GM21737 (cell line): Measurements from ENCODE around the gene CCBE1.
"Not testable (repeated sequence)": the region's sequence is repeated elsewhere in the genome, so short reads cannot be mapped to it uniquely, and the experiment has no call there.

Experiments
- ATAC-seq: cut with Tn5 transposase; IDR thresholded peaks from one replicate; pipeline ENCODE4 v1.9.1; 2021; ENCODE audit warnings: mild to moderate bottlenecking, moderate library complexity; ENCODE audit not compliant: unreplicated experiment

Gene CCBE1

DNA sequence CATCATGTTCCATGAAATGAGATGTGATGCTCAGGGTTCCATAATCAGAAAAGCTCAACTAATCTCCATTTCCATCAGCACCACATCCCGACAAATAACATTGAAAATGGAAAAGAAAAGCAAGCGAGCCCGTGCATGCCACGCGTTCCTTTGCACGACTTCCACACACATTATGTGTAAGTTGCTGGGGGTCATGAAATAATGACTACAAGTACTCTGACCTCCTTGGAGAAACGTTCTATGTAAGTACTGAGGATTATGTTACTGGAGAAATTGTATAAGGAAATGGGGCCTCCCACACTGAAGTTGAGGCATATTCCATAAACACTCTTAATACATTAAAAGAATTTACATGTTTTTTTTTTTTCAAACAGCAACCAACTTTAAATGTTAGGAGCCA lies 38.3 kb downstream of the CCBE1 start:
- no peak for ATAC-seq

GRCh38 chr18:59657012-59657411 lies 40.2 kb downstream of the CCBE1 start:
- ATAC-seq: no peak

DNA sequence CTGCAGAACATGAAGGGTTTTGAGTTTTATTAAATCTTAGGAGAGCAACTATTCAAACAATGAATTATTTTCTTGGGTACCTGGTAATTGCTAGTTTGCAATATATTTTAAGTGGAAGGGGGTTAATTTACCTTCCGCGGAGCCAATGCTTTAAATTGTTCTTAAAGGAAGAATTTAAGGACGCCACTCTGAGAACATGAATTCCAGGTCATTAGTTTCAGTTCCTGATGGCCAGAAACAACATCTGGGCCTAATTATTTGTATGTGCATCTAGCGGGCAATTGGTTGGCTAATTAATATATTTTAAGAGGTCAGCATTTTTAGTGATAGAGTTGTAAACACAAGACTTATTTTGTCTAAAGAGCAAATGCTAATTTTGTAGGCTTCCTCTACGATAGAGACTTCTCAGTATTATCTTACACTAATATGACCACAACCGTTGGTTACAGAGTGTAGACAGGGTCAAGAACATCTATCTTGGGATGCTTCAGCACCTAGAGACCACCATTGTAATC lies 40.8 kb downstream of the CCBE1 start:
- no peak for ATAC-seq

DNA sequence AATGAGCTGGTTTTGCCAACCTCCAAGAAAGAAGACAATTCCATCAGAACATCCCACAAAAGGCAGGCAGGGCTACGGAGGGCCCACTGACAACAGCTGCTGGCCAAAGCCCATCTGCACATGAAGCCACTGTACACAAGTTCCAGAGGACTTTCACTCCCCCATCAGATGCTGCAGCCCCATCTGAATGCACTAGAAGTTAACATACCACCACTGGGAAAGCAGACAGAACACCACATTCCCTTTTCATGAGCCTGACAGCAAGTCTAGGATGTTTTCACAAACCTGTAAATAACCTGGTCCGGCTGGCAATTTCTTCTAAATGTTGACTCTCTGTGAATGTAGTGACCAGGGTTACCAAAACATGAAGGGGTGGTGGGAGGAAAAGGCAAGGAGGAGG lies 41.5 kb downstream of the CCBE1 start:
- no peak for ATAC-seq

GRCh38 chr18:59651071-59651470 lies 46.2 kb downstream of the CCBE1 start:
- no peak for ATAC-seq

GRCh38 chr18:59650266-59650820 lies 46.9 kb downstream of the CCBE1 start:
- ATAC-seq: no peak

DNA sequence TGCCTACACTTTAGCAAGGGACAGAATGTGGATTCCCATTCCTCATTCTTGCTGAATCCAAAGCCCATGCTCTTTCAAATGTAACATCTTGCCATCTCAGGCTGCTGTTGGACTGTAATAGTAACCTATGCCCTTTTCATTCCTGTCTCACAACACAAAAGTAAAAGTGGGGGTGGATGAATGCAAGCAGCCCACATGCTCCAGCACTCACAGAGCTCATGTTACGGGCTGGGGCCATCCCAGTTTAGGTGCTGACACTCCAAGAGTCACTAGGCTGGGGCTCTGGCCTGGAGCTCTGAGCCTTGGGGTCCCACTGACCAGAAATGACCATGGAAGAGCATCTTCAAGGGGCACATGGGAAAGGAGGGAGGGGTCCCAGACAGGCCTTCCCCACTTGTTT lies 47.6 kb downstream of the CCBE1 start:
- no peak for ATAC-seq

- ATAC-seq: not testable (repeated sequence)
These were observed 48.8 kb downstream of the CCBE1 start for GRCh38 chr18:59648469-59648868.

- ATAC-seq: no peak
These were observed 50.3 kb downstream of the CCBE1 start for GRCh38 chr18:59646963-59647307.

DNA sequence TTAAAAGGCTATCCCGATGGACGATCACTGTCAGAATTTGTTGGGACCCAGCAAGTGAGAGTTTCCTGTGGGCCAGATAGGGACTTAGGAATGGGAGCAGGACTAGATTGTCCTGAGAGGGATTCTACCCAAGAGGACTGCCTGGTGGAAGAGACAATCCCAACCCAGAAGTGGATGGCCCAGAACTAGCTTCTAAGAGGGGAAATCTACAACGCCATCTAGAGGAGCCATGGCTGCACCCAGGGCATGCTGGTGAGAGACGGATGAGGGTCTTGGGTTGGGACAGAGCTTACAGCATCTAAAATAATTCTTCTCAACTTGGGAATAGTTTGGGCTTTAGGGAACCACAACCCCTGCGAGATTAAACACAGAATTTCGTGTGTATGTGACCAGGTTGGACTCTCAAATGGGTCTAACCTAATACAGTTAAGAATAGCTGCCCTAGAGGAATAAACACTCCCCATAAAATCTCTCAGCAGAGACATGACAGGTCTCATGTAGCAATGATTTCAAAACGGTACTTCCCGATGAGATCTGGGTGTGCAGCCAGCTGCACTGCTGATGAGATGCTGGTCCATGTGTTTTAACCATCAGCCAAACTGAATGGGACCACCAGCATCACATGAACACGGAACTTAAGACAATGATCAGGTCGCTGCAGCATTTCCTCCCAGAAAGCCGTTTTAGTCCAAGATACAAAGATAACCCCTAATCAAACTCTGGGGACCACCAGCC lies 50.8 kb downstream of the CCBE1 start:
- no peak for ATAC-seq

DNA sequence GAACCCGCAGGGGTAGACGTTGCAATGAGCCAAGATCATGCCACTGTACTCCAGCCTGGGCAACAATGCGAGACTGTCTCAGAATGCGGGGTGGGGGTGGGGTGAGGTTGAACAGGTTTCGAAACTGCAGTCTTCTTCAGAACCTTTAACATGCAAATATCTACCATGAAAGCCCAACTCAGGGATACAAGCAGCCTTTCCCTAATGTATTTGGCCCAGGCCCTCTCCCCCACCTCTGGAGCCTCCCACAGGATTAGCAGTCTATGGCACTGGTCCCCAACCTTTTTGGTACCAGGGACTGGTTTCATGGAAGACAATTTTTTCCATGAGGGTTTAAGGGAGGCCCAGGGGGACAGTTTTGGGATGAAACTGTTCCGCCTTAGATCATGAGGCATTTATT lies 53.5 kb downstream of the CCBE1 start:
- ATAC-seq: no peak

- no peak for ATAC-seq
These were observed 56.5 kb downstream of the CCBE1 start for GRCh38 chr18:59640721-59641120.

DNA sequence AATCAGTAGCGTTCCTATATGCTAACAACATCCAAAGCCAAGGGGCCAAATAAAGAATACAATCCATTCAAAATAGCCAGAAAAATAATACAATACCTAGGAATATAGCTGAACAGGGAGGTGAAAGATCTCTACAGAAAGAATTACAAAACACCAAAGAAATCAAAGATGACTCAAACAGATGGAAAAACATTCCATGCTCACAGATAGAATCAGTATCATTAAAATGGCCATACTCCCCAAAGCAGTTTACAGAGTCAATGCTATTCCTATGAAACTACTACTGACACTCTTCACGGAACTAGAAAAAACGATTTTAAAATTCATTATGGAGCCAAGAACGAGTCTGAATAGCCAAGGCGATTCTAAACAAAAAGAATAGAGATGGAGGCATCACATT lies 57.4 kb downstream of the CCBE1 start:
- ATAC-seq: no peak

GRCh38 chr18:59639136-59639535 lies 58.1 kb downstream of the CCBE1 start:
- ATAC-seq: no peak

- ATAC-seq: no peak
These were observed 63.2 kb downstream of the CCBE1 start for GRCh38 chr18:59633961-59634485.

DNA sequence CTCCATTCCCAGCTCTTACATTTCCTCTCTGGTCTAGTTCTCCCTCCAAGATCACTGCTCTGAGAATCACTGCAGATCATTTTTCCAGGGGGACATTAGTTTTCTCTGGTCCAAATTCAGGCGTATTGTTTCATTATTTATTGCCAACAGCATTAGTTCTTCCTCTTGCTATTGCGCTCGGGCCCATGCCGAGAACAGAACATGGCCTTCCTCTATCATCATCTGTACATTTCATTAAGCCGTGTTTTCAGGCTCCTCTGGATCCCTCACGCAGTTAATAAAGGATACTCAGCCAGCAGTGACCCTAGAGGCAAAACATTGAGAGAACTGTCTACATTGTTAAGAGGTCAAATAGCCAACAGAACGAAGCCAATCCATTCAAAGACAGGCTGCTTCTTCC lies 63.9 kb downstream of the CCBE1 start:
- no peak for ATAC-seq

- ATAC-seq: no peak
These were observed 65.5 kb downstream of the CCBE1 start for GRCh38 chr18:59631583-59632181.

DNA sequence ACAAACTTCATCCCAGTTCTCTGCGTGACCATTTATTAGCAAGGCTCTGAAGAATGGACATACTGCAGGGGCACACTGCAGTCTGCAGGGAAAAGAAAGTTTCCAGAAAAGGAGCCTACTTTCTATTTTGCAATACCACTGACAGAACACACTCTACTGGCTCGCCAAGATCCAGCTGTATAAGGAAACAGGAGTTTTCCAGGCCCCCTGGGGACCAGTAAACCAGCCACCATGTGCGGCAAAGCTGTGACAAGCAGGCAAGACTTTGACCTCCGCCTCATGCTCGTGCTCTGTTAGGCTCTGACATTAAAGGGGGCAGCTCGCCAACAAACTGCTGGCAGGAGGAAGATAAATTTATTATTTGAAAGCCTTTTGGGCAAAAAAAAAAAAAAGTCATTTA lies 67.3 kb downstream of the CCBE1 start:
- no peak for ATAC-seq

GRCh38 chr18:59628995-59629394 lies 68.2 kb downstream of the CCBE1 start:
- no peak for ATAC-seq

DNA sequence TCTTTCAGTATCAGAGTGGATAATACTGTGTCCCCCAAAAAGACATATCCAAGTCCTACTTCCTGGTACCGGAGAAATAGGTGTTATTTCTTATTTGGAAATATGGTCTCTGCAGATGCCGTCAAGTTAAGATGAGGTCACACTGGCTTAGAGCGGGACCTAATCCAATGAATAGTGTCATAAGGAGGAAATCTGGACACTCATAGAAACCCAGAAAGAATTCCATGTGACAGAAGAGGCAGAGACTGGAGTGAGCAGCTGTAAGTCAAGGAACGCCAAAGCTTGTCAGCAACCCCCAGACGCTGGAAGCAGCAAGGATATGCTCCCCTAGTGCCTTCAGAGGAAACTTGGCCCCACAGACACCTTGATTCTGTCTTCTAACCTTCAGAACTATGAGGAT lies 69.8 kb downstream of the CCBE1 start:
- ATAC-seq: no peak

- no peak for ATAC-seq
These were observed 72.9 kb downstream of the CCBE1 start for GRCh38 chr18:59624369-59624765.
